HG03432 (cell line): ENCODE data around the gene CDO1.
"Not testable (repeated sequence)": the region's sequence is repeated elsewhere in the genome, so short reads cannot be mapped to it uniquely, and the experiment has no call there.

ENCODE experiments used
- ATAC-seq: cut with Tn5 transposase; IDR thresholded peaks from one replicate; pipeline ENCODE4 v1.9.1; 2021; ENCODE audit warnings: mild to moderate bottlenecking, moderate library complexity; ENCODE audit not compliant: unreplicated experiment

CDO1 gene

GRCh38 chr5:115831163-115831768, 14.8 kb upstream of the CDO1 start:
- ATAC-seq = peak; percentile 78

- no peak for ATAC-seq
These were observed 13.5 kb upstream of the CDO1 start for GRCh38 chr5:115829913-115830312.

GRCh38 chr5:115825948-115826347, 9.5 kb upstream of the CDO1 start:
- no peak for ATAC-seq

DNA sequence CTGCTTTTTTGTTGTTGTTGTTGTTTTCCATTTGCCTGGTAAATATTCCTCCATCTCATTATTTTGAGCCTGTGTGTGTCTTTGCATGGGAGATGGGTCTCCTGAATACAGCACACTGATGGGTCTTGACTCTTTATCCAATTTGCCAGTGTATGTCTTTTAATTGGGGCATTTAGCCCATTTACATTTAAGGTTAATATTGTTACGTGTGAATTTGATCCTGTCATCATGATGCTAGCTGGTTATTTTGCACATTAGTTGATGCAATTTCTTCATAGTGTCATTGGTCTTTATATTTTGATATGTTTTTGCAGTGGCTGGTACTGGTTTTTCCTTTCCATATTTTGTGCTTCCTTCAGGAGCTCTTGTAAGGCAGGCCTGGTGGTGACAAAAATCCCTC, 8.5 kb upstream of the CDO1 start:
- not testable (repeated sequence) for ATAC-seq

DNA sequence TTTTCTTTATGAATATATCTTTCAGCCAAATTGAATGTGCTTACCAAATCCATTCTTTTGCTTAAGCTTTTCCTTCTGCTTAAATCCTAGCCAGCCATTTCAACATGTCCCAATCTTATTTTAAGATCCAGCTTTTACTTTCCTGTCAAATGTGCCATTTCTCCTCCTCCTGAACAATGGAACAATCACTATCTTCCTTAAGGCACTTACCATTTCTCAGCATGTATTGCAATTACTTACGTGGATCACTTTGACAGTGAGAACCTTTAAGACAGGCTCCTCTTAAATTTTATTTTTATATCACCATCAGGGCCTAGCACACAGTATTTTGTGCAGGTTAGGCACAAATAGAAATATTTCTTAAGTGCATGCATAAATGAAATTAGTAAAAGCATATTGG, 4.4 kb upstream of the CDO1 start:
- no peak for ATAC-seq

- no peak for ATAC-seq
These were observed 2.4 kb upstream of the CDO1 start for GRCh38 chr5:115818821-115819220.

- no peak for ATAC-seq
These were observed 927 bp upstream of the CDO1 start for GRCh38 chr5:115817386-115817785.

GRCh38 chr5:115815693-115816225, 700 bp downstream of the CDO1 start:
- peak; percentile 17 for ATAC-seq

DNA sequence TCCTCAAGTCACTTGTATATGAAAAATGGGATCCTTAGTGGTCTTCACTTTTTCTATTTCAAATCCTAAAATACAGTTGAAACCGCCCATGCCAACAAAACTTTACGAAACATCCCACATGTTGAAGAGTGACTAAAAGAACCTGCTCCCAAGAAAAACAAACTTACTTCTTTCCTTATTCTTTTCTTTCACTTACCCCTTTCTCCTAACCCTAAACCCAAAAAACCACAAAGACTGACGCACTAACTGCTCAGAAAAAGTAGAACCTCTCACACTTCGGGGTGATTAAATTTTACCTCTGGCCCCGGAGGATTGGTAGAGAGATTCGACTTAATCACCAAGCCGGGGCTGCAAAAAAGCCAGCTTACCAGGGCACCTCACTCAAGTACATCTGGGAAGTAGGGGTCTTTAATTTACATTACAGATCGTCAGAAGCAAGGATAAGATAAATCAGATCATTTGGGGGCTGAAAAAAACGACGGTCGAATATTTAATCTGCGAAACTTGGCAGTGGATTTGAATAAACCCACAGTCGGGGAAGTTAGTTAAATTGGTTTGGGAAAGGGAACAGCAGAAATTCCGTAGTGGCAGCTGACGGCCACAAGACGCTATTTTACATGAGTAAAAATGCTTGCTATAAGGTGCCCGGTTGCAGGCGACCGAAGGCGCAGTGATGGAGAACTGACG, 1.3 kb downstream of the CDO1 start:
- ATAC-seq = peak; percentile 27

GRCh38 chr5:115813719-115814118, 2.7 kb downstream of the CDO1 start:
- no peak for ATAC-seq

GRCh38 chr5:115812372-115812771, 4.1 kb downstream of the CDO1 start:
- no peak for ATAC-seq

DNA sequence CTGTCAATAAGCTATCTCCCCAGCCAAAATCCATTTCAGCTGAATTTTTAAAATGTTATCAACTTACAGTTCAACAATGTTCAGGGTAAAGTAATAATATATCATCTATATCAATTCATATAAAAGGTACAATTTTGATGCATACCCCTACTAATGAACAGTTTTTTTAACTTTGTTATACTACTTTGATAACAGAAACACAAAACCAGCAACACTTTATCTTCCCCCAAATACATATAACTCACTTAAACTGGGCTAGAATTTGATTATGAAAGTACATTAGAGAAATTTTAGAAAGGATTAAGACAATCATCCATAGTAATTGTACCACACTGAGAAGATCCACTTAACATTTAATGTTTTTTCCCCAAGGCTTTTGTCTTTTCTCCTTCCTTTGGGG, 5.1 kb downstream of the CDO1 start:
- ATAC-seq = no peak

- no peak for ATAC-seq
These were observed 5.7 kb downstream of the CDO1 start for GRCh38 chr5:115810761-115811160.

DNA sequence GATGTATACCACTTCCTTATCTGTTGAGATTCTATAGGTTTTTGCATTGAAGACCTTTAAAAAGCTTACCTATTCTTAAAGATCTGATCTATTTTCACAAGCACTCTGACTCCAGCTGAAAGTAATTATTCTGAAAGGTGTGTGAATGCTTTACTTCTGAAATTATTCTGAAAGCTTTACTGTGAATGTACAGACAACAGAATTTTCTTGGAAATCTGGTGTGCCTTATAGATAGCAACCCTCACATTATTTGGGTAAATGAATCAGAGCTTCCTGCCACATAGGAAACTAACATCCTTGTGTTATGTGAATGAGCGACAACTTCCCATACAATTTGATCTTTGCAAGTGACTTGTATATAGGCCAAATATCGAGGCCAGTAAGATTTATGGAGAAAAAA, 6.5 kb downstream of the CDO1 start:
- ATAC-seq = no peak

DNA sequence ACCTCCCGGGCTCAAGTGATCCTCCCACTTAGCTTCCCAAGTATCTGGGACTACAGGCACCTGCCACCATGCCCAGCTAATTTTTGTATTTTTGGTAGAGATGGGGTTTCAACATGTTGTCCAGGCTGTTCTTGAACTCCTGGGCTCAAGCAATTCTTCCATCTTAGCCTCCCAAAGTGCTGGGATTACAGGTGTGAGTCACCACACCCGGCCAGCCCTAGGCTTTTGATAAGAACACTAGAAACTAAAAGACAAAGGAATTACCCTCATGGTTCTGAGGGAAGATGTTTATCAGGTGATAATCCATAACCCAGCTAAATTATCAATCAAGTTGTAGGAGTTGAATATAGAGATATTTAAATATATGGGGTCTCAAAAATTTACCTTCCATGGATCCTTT, 8.4 kb downstream of the CDO1 start:
- not testable (repeated sequence) for ATAC-seq

- ATAC-seq = no peak
These were observed 8.8 kb downstream of the CDO1 start for GRCh38 chr5:115807654-115808052.

GRCh38 chr5:115806986-115807653, 9.3 kb downstream of the CDO1 start:
- no peak for ATAC-seq

- no peak for ATAC-seq
These were observed 14.5 kb downstream of the CDO1 start for GRCh38 chr5:115801984-115802383.

DNA sequence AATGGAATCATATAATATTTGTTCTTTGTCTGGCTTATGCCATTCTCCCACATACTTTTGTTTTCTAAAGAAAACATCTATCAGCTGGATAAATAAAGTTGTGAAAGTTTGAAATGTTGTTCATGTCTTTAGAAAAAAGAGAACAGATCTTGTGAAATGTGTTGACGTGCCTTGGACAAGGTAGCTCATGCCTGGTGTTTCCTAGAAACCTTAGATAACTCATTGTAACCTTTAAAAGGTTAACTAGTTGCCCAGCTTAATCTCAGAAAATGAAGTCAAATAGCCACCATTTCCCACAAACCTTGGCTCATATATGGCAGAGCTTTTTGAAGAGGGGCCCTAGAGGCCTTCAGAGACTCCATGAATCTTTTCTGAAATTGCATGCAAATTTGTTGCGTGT, 15.3 kb downstream of the CDO1 start:
- no peak for ATAC-seq

DNA sequence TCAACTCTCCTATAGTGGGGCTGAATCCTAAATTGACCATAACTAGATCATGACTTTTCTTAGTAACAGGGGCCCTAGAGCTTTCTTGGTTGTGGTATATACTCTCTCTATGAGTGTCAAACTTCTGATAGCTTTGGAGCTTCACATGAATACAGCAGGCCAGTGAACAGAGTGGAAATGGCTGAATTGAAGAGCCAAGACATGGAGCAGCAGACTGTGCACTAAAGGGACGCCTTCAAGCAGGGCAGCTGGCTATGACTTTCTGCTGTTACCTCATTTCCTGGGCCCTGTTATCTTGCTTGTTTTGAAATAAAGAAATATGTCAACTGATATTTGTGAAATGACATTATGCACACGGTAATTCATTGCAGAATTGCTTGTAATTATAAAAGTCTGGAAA, 16.4 kb downstream of the CDO1 start:
- peak; percentile 32 for ATAC-seq

DNA sequence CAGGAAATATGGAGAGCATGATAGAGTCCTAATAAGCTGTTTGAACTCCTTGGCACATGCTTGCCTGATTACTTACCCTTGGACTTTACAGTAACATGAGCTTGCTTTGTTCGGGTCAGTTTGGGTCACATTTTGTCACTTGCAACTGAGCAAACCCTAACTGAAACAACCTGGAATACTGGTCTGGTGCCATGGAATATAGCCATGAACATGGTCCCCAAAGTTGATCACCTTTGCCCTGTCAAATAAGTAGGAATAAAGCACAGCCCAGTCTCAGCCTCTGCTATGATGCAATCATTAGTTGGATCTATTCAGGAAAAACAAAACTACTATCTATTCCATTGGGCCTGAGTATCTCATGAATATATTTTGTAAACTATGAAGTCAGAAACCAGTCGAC, 18.2 kb downstream of the CDO1 start:
- no peak for ATAC-seq

DNA sequence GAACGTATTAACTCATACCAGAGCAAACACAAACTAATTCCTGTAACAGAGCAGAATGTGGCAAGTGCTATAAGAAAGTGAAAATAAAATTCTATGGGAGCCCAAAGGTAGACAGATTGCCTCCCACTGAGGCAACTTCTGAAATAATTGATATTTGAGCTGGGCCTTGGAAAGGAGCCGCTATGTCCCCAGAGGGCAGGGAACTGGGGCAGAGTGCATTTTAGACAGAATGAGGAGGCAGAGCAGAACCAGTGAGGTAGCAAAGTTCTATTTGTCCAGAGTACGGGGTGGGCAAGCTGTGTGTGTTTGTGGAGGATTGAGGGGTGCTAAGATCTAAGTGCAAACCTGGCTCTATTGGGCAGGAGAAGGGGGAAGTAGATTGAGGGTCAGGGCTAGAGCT, 19.8 kb downstream of the CDO1 start:
- no peak for ATAC-seq
